OCI-LY1 (cell line): Measurements from ENCODE around the gene RNMT.

Experiments used
- H2AFZ ChIP-seq: fragments of 200-600 bp; sonication (generic), shearing (Covaris generic); 2 replicates; pipeline ENCODE4 v1.6.0; 2014; ENCODE audit warnings: antibody characterized with exemption, mild to moderate bottlenecking, low read length
- H3F3A ChIP-seq: fragments of 200-600 bp; sonication (generic), shearing (Covaris generic); 2 replicates; pipeline ENCODE4 v1.6.0; 2014; ENCODE audit warnings: mild to moderate bottlenecking, antibody characterized with exemption, low read length, moderate library complexity; ENCODE audit not compliant: insufficient read depth
- H3K27ac ChIP-seq: fragments of 200-600 bp; sonication (generic); 2 replicates; pipeline ENCODE4 v1.5.1; 2014; ENCODE audit warnings: low read length, mixed run types, mild to moderate bottlenecking, low read depth; ENCODE audit not compliant: poor library complexity, severe bottlenecking
- H3K27me3 ChIP-seq: fragments of 200-600 bp; sonication (generic); 2 replicates; pipeline ENCODE4 v1.6.0; 2014; ENCODE audit warnings: antibody characterized with exemption, mild to moderate bottlenecking, low read length, moderate library complexity; ENCODE audit not compliant: insufficient read depth
- H3K36me3 ChIP-seq: fragments of 200-600 bp; sonication (generic); 2 replicates; pipeline ENCODE4 v1.6.1; 2014; ENCODE audit warnings: mild to moderate bottlenecking, antibody characterized with exemption, low read length, moderate library complexity, mixed read lengths; ENCODE audit not compliant: insufficient read depth
- H3K4me1 ChIP-seq: fragments of 200-600 bp; sonication (generic); 2 replicates; pipeline ENCODE4 v1.5.1; 2014; ENCODE audit warnings: mild to moderate bottlenecking, low read length, moderate library complexity; ENCODE audit not compliant: insufficient read depth, severe bottlenecking
- H3K4me2 ChIP-seq: fragments of 200-600 bp; sonication (generic), shearing (Covaris generic); 2 replicates; pipeline ENCODE4 v1.6.1; 2014; ENCODE audit warnings: low read length
- H3K4me3 ChIP-seq: fragments of 200-600 bp; sonication (generic); 2 replicates; pipeline ENCODE4 v1.5.1; 2014; ENCODE audit warnings: low read length, low read depth, mild to moderate bottlenecking, mixed read lengths; ENCODE audit not compliant: poor library complexity, severe bottlenecking
- H3K79me2 ChIP-seq: fragments of 200-600 bp; shearing (Covaris generic); 2 replicates; pipeline ENCODE4 v1.6.1; 2016; ENCODE audit warnings: mixed run types, low read length, mixed read lengths; ENCODE audit not compliant: insufficient read depth
- H3K9ac ChIP-seq: fragments of 200-600 bp; sonication (generic), shearing (Covaris generic); 2 replicates; pipeline ENCODE4 v1.6.1; 2014; ENCODE audit warnings: mild to moderate bottlenecking, low read length, mixed read lengths
- H3K9me2 ChIP-seq: fragments of 200-600 bp; sonication (generic), shearing (Covaris generic); 2 replicates; pipeline ENCODE4 v1.6.1; 2014; ENCODE audit warnings: low read depth, mild to moderate bottlenecking, low read length, mixed read lengths
- H3K9me3 ChIP-seq: fragments of 200-600 bp; shearing (Covaris generic); 2 replicates; pipeline ENCODE4 v1.6.1; 2014; ENCODE audit warnings: low read length, mixed read lengths
- H4K20me1 ChIP-seq: fragments of 200-600 bp; sonication (generic), shearing (Covaris generic); 2 replicates; pipeline ENCODE4 v1.6.0; 2016; ENCODE audit warnings: mild to moderate bottlenecking, low read length; ENCODE audit not compliant: insufficient read depth
- CTCF ChIP-seq: fragments of 200-600 bp; sonication (generic), shearing (Covaris generic); IDR thresholded peaks from 2 replicates; pipeline ENCODE4 v1.5.1; 2017; ENCODE audit warnings: mild to moderate bottlenecking, antibody characterized with exemption, low read length, moderate library complexity, mixed read lengths
- EZH2 ChIP-seq: fragments of 200-600 bp; sonication (generic), shearing (Covaris generic); IDR thresholded peaks from 2 replicates; pipeline ENCODE4 v1.8.0; 2017; ENCODE audit warnings: borderline replicate concordance, mixed run types, mild to moderate bottlenecking, antibody characterized with exemption, low read length, moderate library complexity, mixed read lengths

Gene RNMT

DNA sequence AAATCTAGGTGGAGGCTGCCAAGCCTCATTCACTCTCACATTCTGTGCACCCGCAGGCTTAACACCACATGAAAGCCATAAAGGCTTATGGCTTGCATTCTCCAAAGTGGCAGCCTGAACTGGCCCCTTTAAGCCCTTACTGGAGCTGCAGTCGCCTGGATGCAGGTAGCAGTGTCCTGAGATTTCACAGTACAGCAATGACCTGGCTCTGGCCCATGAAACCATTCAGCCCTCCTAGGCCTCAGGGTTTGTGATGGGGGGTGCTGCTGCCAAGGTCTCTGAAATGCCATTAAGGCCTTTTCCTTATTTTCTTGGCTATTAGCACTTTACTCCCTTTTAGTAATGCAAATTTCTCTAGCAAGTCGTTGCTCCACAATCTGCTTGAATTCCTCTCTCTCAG lies 48.6 kb downstream of the RNMT start:
- Histone ChIP-seq H3K27ac (no peak overlapping the region), H3K9me3 (no peaks in the 10 kb centered on the region), H3K4me2 (no peak overlapping the region), H3K79me2 (no peaks in the 10 kb centered on the region), H3K9me2 (no peaks in the 10 kb centered on the region), H3K36me3 (no peaks in the 10 kb centered on the region), H3F3A (no peaks in the 10 kb centered on the region), H3K4me3 (no peak overlapping the region), H2AFZ (no peak overlapping the region), H3K4me1 (no peaks in the 10 kb centered on the region), H3K27me3 (no peaks in the 10 kb centered on the region; the same call in 1 of the 2 replicates), H3K9ac (no peak overlapping the region), H4K20me1 (no peaks in the 10 kb centered on the region)
- TF ChIP-seq CTCF (no peak), EZH2 (no peak)

GRCh38 chr18:13791181-13791580 lies 64.7 kb downstream of the RNMT start:
- no peak overlapping the region for H2AFZ ChIP-seq
- no peaks in the 10 kb centered on the region for H3K4me1 ChIP-seq
- no peak overlapping the region for H3K9ac ChIP-seq
- no peaks in the 10 kb centered on the region for H3K9me3 ChIP-seq
- TF ChIP-seq CTCF: no peak
- no peak for TF ChIP-seq EZH2
- H4K20me1 ChIP-seq: no peaks in the 10 kb centered on the region
- H3K36me3 ChIP-seq: no peaks in the 10 kb centered on the region
- H3K79me2 ChIP-seq: no peaks in the 10 kb centered on the region
- H3K27ac ChIP-seq: no peak overlapping the region
- H3K4me2 ChIP-seq: no peak overlapping the region
- no peaks in the 10 kb centered on the region for H3F3A ChIP-seq
- no peaks in the 10 kb centered on the region for H3K9me2 ChIP-seq
- H3K27me3 ChIP-seq: no peaks in the 10 kb centered on the region; the same call in 1 of the 2 replicates
- no peak overlapping the region for H3K4me3 ChIP-seq

- H2AFZ ChIP-seq: no peak overlapping the region
- no peaks in the 10 kb centered on the region for H3K4me1 ChIP-seq
- no peak overlapping the region for H3K27ac ChIP-seq
- no peaks in the 10 kb centered on the region for H3K36me3 ChIP-seq
- no peaks in the 10 kb centered on the region for H3F3A ChIP-seq
- no peaks in the 10 kb centered on the region; the same call in 1 of the 2 replicates for H3K27me3 ChIP-seq
- H3K4me2 ChIP-seq: no peak overlapping the region
- no peaks in the 10 kb centered on the region for H3K9me2 ChIP-seq
- H3K79me2 ChIP-seq: no peaks in the 10 kb centered on the region
- H4K20me1 ChIP-seq: no peaks in the 10 kb centered on the region
- H3K9ac ChIP-seq: no peak overlapping the region
- H3K4me3 ChIP-seq: no peak overlapping the region
- TF ChIP-seq EZH2 (no peak), CTCF (peak; percentile 37)
- no peaks in the 10 kb centered on the region for H3K9me3 ChIP-seq
These were observed 67.3 kb downstream of the RNMT start for GRCh38 chr18:13793819-13794218.
